ENCODE data around the gene PDE6A. TPM values are rescaled to one million over a fixed set of nuclear protein-coding genes. Genes with fewer than 3 reads are reported as not detected.
"Not testable (repeated sequence)": the region's sequence is repeated elsewhere in the genome, so short reads cannot be mapped to it uniquely, and the experiment has no call there.

The PDE6A gene
- total RNA-seq, 2 experiments from 2014 or later: not detected

DNA sequence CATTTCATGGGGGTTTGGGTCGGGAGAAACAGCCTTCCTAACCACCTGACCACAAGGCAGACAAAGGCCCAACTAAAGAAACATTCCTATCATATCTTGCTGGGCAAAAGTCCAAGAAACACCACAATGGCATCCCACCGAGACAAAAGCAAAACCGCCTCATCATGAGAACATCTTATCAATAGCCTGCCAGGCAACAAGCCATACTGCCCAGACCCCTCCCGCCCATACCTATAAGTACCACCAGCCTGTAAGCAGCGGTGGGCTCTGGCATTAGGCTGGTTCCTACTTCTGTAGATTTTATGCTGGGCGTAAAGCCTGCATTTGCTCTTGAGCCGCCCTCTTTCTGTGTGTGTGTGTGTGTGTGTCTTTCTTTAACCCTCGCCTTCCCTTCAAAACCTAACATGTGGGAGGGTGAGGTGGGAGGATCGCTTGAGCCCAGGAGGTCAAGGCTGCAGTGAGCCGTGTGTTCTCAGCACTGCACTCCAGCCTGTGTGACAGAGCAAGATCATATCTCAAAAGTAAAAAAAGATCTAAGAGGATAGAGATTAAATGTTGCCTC is 56.9 kb downstream of the PDE6A start:
- POLR2A ChIA-PET: no interaction called here
- DNase-seq: no peak
- Mint-ChIP-seq H3K4me3 (no peak overlapping the region), H3K27ac (no peak overlapping the region), H3K36me3 (no peaks in the 10 kb centered on the region), H3K4me1 (no peaks in the 10 kb centered on the region), H3K9me3 (no peaks in the 10 kb centered on the region), H3K27me3 (peaks cover 14% of the 10 kb centered on the region)
- no peak for ATAC-seq (ENCODE audit: low read depth)

DNA sequence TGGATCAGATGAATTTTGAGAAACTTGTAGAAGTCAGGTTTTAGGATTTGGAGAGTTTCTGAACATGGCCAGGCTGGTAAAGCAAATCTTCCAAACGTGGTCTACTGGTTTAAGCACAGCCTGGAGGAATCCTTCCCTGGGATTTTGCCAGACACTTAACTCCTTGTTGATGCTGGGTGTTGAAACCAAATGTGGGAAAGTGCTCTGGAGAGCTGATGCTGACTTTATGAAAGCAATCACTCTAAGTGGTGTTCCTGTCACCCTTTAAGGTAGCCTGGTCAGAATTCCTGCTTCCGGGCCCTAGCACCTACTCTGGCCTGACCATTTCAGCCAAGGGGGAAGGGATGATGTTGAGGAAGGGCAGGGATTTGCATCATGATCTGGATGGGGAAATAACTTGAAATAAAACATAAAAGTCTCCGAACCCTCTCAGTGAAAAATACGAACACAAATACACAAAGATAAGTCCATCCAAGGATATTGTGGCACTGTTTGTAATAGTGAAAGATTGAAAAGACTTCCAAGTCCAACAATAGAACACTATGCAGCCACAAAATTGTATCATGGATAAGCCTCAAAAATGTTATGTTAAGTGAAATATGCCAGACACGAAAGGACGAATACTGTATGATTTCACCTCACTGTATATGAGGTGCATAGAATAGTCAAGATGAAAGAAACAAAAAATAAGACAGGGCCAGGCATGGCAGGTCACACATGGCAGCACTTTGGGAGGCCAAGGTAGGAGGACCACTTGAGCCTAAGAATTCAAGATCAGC is 57.7 kb downstream of the PDE6A start:
- H3K4me3 Mint-ChIP-seq: no peak overlapping the region

DNA sequence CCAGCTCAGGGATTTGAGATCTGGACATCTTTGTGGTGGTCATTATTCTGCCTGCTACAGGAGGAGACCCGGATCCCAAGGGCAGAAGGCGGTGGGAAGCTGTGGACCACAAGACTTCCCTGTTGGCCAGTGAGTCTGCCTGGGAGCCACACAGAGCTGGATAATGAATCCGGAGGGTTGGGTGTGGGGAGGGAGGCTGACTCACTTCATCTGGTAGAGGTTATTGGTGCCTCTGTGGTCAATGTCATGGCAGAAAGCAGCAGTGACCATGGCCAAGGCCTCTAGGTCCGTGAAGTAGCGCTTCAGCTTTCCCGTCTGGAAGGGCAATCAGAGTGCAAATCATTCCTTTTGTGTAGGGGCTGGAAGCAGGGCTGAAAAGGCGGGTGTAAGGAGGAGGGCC is 58.5 kb downstream of the PDE6A start:
- POLR2A ChIA-PET: no interaction called here
- H3K4me3 Mint-ChIP-seq: no peak overlapping the region
- DNase-seq (no peak), ATAC-seq (ENCODE audit: low read depth) (no peak)
- H3K4me1 Mint-ChIP-seq: no peaks in the 10 kb centered on the region
- H3K27ac Mint-ChIP-seq: no peak overlapping the region
- no peaks in the 10 kb centered on the region for H3K36me3 Mint-ChIP-seq
- H3K9me3 Mint-ChIP-seq: no peaks in the 10 kb centered on the region
- H3K27me3 Mint-ChIP-seq: peaks cover 3% of the 10 kb centered on the region

More for the DNA sequence above, 57.7 kb downstream of the PDE6A start:
- Mint-ChIP-seq H3K9me3 (no peaks in the 10 kb centered on the region), H3K36me3 (no peaks in the 10 kb centered on the region), H3K4me1 (no peaks in the 10 kb centered on the region), H3K27ac (no peak overlapping the region), H3K27me3 (peaks cover 6% of the 10 kb centered on the region)
- DNase-seq: no peak
- POLR2A ChIA-PET: no interaction called here
- ATAC-seq (ENCODE audit: low read depth): no peak

DNA sequence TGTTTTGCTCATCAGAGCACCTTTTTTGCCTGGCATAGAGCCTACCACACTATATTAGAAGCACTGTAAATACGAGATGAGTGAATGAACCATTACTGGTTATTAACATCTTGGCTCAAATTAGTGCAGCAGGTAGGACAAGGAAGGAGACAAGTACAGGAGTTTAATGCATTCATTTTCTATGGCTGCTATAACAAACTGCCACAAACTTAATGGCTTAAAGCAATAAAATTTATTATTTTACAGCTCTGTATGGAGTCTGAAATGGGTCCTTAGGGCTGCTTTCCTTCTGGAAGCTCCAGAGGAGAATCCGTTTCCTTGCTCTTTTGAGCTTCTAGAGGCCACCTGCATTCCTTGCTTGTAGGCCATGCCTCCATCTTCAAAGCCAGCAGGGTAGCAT is 59.1 kb downstream of the PDE6A start:
- DNase-seq: no peak
- no peaks in the 10 kb centered on the region for H3K9me3 Mint-ChIP-seq
- POLR2A ChIA-PET: no interaction called here

DNA sequence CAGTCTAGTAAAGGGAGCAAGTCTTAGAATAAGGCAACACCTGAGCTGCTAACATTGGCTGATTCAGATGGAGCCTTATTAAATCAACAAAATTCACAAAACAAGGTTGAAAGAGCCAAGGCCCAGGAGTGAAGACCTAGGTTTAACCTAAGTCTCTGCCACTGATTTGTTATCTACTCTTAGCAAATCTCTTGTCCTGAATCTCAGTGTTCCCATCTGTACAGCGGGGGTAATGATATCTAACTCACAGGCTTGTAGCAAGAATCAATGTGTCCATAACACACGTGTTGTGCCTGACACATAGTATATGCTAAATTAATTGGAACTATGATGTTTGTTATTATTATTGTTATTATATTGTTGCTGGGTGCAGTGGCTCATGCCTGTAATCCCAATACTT is 61.0 kb downstream of the PDE6A start:
- ATAC-seq (ENCODE audit: low read depth) (no peak), DNase-seq (no peak)
- H3K9me3 Mint-ChIP-seq: no peaks in the 10 kb centered on the region
- no peak overlapping the region for H3K27ac Mint-ChIP-seq
- H3K27me3 Mint-ChIP-seq: peaks cover 2% of the 10 kb centered on the region
- no peaks in the 10 kb centered on the region for H3K4me1 Mint-ChIP-seq
- POLR2A ChIA-PET: no interaction called here
- H3K36me3 Mint-ChIP-seq: no peaks in the 10 kb centered on the region
- H3K4me3 Mint-ChIP-seq: no peak overlapping the region

More for the DNA sequence above, 59.1 kb downstream of the PDE6A start:
- no peak for ATAC-seq (ENCODE audit: low read depth)
- Mint-ChIP-seq H3K36me3 (no peaks in the 10 kb centered on the region), H3K27me3 (peaks cover 3% of the 10 kb centered on the region), H3K27ac (no peak overlapping the region), H3K4me1 (no peaks in the 10 kb centered on the region), H3K4me3 (no peak overlapping the region)

DNA sequence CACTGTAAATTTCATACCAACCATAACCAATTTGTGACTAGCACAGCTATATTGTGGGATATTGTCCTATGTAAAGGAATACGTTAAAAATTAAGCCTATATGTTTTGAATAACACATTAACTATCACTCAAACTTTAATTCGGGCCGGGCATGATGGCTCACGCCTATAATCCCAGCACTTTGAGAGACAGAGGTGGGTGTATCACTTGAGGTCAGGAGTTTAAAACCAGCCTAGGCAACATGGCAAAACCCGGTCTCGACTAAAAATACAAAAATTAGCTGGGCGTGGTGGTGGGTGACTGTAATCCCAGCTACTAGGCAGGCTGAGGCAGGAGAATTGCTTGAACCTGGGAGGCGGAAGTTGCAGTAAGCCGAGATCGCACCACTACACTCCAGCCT is 62.0 kb downstream of the PDE6A start:
- H3K36me3 Mint-ChIP-seq; H3K9me3 Mint-ChIP-seq; H3K27me3 Mint-ChIP-seq; DNase-seq; H3K4me1 Mint-ChIP-seq; ATAC-seq (ENCODE audit: low read depth); POLR2A ChIA-PET; H3K4me3 Mint-ChIP-seq; H3K27ac Mint-ChIP-seq: not testable (repeated sequence)

DNA sequence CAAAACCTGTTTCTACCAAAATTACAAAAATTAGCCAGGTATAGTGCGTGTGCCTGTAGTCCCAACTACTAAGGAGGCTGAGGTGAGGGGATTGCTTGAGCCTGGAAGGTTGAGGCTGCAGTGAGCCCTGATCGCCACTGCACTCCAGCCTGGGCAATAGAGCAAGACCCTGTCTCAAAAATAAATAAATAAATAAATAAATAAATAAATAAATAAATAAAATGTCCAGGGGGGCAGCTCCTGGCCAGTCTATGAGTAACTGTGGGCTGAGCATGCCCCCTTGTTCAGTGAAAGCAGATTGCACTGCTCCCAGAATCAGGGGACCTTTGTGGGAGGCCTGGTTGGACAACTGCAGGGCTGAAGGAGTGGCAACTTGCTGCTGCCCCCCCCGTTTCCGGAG is 62.7 kb downstream of the PDE6A start:
- Mint-ChIP-seq H3K9me3 (no peaks in the 10 kb centered on the region), H3K27me3 (peaks cover under 1% of the 10 kb centered on the region), H3K27ac (no peak overlapping the region), H3K4me3 (no peak overlapping the region), H3K36me3 (no peaks in the 10 kb centered on the region), H3K4me1 (no peaks in the 10 kb centered on the region)
- POLR2A ChIA-PET: no interaction called here
- ATAC-seq (ENCODE audit: low read depth) (no peak), DNase-seq (no peak)

DNA sequence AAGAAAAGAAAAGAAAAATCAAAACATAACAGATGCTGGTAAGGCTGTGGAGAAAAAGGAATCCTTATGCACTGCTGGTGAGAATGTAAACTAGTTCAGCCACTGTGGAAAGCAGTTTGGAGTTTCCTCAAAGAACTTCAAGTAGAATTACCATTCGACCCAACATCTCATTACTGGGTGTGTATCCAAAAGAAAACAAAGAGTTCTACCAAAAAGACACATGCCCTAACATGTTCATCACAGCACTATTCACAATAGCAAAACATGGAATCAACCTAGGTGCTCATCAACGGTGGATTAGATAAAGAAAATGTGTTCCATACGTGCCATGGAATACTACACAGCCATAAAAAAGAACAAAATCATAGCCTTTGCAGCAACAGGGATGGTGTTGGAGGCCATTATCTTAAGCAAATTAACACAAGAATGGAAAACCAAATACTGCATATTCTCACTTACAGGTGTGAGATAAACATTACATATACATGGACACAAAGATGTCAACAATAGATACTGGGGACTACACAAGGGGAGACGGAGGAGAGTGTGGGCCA is 63.4 kb downstream of the PDE6A start:
- Mint-ChIP-seq H3K36me3 (no peaks in the 10 kb centered on the region), H3K4me3 (no peak overlapping the region), H3K27ac (no peak overlapping the region), H3K4me1 (no peaks in the 10 kb centered on the region), H3K27me3 (peaks cover 2% of the 10 kb centered on the region), H3K9me3 (no peaks in the 10 kb centered on the region)
- ATAC-seq (ENCODE audit: low read depth): no peak
- DNase-seq: no peak
- POLR2A ChIA-PET: no interaction called here

DNA sequence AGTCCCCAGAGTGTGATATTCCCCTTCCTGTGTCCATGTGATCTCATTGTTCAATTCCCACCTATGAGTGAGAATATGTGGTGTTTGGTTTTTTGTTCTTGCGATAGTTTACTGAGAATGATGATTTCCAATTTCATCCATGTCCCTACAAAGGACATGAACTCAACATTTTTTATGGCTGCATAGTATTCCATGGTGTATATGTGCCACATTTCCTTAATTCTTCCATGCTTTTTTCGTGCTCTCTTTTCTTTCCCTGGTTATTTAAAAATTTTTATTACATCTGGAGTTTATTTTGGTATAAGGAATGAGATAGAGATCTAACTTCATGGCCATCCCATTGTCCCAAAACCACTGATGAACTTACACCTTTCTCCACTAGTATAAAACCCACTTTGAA is 65.0 kb downstream of the PDE6A start:
- ATAC-seq (ENCODE audit: low read depth); H3K27ac Mint-ChIP-seq; H3K36me3 Mint-ChIP-seq; POLR2A ChIA-PET; H3K4me1 Mint-ChIP-seq; H3K27me3 Mint-ChIP-seq; H3K9me3 Mint-ChIP-seq; DNase-seq; H3K4me3 Mint-ChIP-seq: not testable (repeated sequence)

DNA sequence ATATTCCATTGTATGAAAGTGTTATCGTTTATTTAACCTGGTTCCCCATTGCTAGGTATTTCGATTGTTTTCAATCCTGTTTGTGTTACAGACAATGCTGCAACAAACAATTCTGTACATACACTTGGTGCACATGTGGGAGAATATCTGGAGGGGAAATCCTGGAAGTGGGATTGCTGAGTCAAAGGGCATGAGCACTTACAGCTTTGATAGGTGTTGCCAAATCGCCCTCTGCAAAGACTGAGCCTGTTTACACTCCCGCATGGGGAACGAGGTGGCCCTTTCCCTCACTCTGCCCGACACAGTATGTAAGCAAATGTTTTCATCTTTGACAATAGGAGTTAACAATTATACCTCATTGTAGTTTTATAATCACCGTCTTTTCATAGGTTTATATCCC is 66.2 kb downstream of the PDE6A start:
- ATAC-seq (ENCODE audit: low read depth) (no peak), DNase-seq (no peak)
- Mint-ChIP-seq H3K27ac (no peak overlapping the region), H3K9me3 (no peaks in the 10 kb centered on the region), H3K4me3 (no peak overlapping the region), H3K4me1 (no peaks in the 10 kb centered on the region), H3K36me3 (no peaks in the 10 kb centered on the region), H3K27me3 (peaks cover 6% of the 10 kb centered on the region)
- POLR2A ChIA-PET: no interaction called here

DNA sequence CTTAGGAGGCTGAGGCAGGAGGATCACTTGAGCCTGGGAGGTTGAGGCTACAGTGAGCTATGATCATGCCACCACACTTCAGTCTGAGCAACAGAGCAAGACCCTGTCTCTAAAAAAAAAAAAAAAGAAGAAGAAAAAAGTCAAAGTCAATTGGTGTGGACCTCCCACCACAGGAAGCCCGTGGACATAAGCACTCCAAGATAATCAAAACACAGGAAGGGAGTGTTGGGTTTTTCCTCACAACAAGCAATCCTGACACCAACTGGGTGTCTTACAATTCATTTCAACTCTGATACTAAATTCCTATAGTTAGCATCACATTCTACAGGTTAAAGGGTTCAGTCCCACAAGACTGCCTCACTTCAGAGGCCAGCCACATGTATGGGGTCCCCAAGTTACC is 70.7 kb downstream of the PDE6A start:
- H3K4me3 Mint-ChIP-seq: no peak overlapping the region
- H3K4me1 Mint-ChIP-seq: no peaks in the 10 kb centered on the region
- DNase-seq (no peak), ATAC-seq (ENCODE audit: low read depth) (no peak)
- peaks cover 9% of the 10 kb centered on the region for H3K27me3 Mint-ChIP-seq
- no peaks in the 10 kb centered on the region for H3K9me3 Mint-ChIP-seq
- H3K36me3 Mint-ChIP-seq: no peaks in the 10 kb centered on the region
- POLR2A ChIA-PET: no interaction called here
- no peak overlapping the region for H3K27ac Mint-ChIP-seq

DNA sequence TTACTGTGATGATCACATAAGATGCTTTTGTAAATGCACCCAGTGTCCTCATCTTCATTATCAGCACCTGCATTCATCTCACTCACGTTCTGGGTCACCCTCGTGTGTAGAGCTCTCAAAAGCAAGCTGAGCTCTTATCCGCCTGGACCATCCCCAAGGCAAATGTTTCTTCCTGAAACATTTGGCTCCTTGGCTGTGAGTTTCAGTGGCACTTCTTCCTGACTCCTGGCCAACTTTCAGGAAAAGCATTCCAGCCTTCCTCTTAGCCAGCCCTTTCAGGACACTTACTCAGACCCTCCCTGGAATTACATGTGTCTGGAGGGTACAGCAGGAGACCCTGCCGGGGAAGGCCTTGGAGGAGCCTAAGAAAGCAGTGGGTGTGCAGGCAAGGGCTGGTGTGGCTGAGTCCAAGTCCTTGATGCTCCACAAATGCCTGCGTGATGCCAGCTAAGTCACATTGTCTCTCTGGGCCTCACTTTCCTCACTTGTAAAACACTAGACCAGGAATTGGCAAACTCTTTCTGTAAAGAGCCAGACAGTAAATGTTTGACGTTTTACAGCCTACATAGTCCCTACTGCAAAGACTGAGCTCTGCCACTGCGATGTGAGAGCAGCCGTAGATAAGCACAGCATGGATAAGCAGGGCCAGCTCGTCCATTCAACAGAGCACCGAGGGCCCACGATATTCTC is 72.1 kb downstream of the PDE6A start:
- DNase-seq (no peak), ATAC-seq (ENCODE audit: low read depth) (no peak)
- Mint-ChIP-seq H3K27me3 (peaks cover 9% of the 10 kb centered on the region), H3K4me1 (no peaks in the 10 kb centered on the region), H3K27ac (no peak overlapping the region), H3K9me3 (no peaks in the 10 kb centered on the region), H3K36me3 (no peaks in the 10 kb centered on the region), H3K4me3 (no peak overlapping the region)
- POLR2A ChIA-PET: no interaction called here

DNA sequence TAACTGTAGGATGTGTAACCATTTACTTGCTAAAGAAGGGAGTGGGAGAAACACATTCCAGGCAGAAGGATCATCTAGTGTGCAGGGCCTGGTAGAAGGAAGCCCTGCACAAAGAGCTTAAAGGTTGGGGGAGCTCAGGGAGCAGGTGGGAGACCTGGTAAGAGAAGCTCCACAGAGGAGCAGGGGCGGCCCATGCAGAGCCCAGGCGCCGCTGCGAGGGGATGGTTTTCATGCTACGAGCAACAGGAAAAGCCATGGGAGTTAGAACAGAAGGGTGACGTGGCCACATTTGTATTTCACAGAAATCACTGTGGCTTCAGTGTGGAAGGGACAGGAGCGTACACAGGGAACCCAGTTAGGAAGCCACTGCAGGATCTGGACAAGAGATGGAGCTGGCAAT is 73.1 kb downstream of the PDE6A start:
- no peaks in the 10 kb centered on the region for H3K36me3 Mint-ChIP-seq
- H3K4me1 Mint-ChIP-seq: no peaks in the 10 kb centered on the region
- H3K27ac Mint-ChIP-seq: no peak overlapping the region
- DNase-seq (no peak), ATAC-seq (ENCODE audit: low read depth) (no peak)
- no peak overlapping the region for H3K4me3 Mint-ChIP-seq
- H3K27me3 Mint-ChIP-seq: peaks cover 7% of the 10 kb centered on the region
- no peaks in the 10 kb centered on the region for H3K9me3 Mint-ChIP-seq
- POLR2A ChIA-PET: no interaction called here

DNA sequence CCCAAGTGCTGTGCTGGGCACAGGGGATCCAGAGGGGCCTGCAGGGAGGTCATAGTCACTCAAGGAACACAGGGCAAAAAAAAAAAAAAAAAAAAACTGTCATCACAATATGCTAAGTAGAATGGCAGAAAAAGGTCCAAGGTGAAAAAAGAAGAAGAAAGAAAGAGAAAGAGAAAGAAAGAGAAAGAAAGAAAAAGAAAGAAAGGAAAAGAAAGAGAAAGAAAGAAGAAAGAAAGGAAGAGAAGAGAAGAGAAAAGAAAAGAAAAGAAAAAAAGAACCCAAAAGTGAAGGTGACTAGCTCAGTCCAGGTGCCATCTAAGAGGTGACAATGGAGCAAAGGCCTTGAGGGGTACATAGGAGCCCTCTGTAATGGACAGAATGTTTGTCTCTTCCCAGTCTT is 73.9 kb downstream of the PDE6A start:
- no peak overlapping the region for H3K27ac Mint-ChIP-seq

More for the DNA sequence above, 73.9 kb downstream of the PDE6A start:
- no peaks in the 10 kb centered on the region for H3K9me3 Mint-ChIP-seq
- no peaks in the 10 kb centered on the region for H3K4me1 Mint-ChIP-seq
- no peaks in the 10 kb centered on the region for H3K36me3 Mint-ChIP-seq
- no peak for ATAC-seq (ENCODE audit: low read depth)
- no peak overlapping the region for H3K4me3 Mint-ChIP-seq
- POLR2A ChIA-PET: no interaction called here
- no peak for DNase-seq
- H3K27me3 Mint-ChIP-seq: peaks cover 7% of the 10 kb centered on the region
